CD4-positive, alpha-beta T cell treated with Interleukin-17A for 1 hour (primary cell): ENCODE data around the gene ESR1.
"Not testable (repeated sequence)": the region's sequence is repeated elsewhere in the genome, so short reads cannot be mapped to it uniquely, and the experiment has no call there.

ENCODE experiments used
- DNase-seq: peaks from one replicate; pipeline ENCODE4 v3.0.0-alpha.2; 2020

ESR1 gene

GRCh38 chr6:151998784-151999183, 191.3 kb downstream of the ESR1 start:
- no peak for DNase-seq

GRCh38 chr6:151999194-151999593, 191.7 kb downstream of the ESR1 start:
- no peak for DNase-seq

GRCh38 chr6:152001408-152001807, 193.9 kb downstream of the ESR1 start:
- no peak for DNase-seq

GRCh38 chr6:152002306-152002705, 194.8 kb downstream of the ESR1 start:
- DNase-seq, result no peak

GRCh38 chr6:152004036-152004566, 196.6 kb downstream of the ESR1 start:
- no peak for DNase-seq

GRCh38 chr6:152004896-152005295, 197.4 kb downstream of the ESR1 start:
- DNase-seq, result no peak

- no peak for DNase-seq
Observed at GRCh38 chr6:152008779-152009178, 201.3 kb downstream of the ESR1 start.

- DNase-seq, result no peak
Observed at GRCh38 chr6:152012227-152012626, 204.7 kb downstream of the ESR1 start.

- no peak for DNase-seq
Observed at GRCh38 chr6:152018876-152019275, 211.4 kb downstream of the ESR1 start.

- no peak for DNase-seq
Observed at GRCh38 chr6:152022303-152022702, 214.8 kb downstream of the ESR1 start.

- no peak for DNase-seq
Observed at GRCh38 chr6:152023613-152024012, 216.1 kb downstream of the ESR1 start.

- DNase-seq, result no peak
Observed at GRCh38 chr6:152026291-152026690, 218.8 kb downstream of the ESR1 start.

- not testable (repeated sequence) for DNase-seq
Observed at GRCh38 chr6:152026744-152027143, 219.3 kb downstream of the ESR1 start.

GRCh38 chr6:152033765-152034164, 226.3 kb downstream of the ESR1 start:
- not testable (repeated sequence) for DNase-seq

GRCh38 chr6:152034631-152035030, 227.1 kb downstream of the ESR1 start:
- DNase-seq, result no peak

GRCh38 chr6:152046118-152046517, 238.6 kb downstream of the ESR1 start:
- DNase-seq, result no peak

GRCh38 chr6:152048921-152049320, 241.4 kb downstream of the ESR1 start:
- no peak for DNase-seq

GRCh38 chr6:152049502-152049901, 242.0 kb downstream of the ESR1 start:
- DNase-seq, result no peak

GRCh38 chr6:152050451-152051195, 243.1 kb downstream of the ESR1 start:
- DNase-seq, result no peak

- no peak for DNase-seq
Observed at GRCh38 chr6:152052061-152052460, 244.6 kb downstream of the ESR1 start.

- DNase-seq, result no peak
Observed at GRCh38 chr6:152053332-152053731, 245.8 kb downstream of the ESR1 start.

- DNase-seq, result no peak
Observed at GRCh38 chr6:152054441-152054840, 247.0 kb downstream of the ESR1 start.

GRCh38 chr6:152055517-152055916, 248.0 kb downstream of the ESR1 start:
- DNase-seq, result no peak

GRCh38 chr6:152057832-152058498, 250.5 kb downstream of the ESR1 start:
- DNase-seq, result no peak
